ENCODE measurements around the gene MAGI1. TPM values are rescaled to one million over a fixed set of nuclear protein-coding genes. Genes with fewer than 3 reads are reported as not detected.

Gene MAGI1
- total and polyA plus RNA-seq, 2 donors (not counting 1 experiment from before 2014, with no cell fraction given): 0.10 to 0.22 TPM

- Histone ChIP-seq H3K4me1 (ENCODE audit: control insufficient read depth in 2 of 2, insufficient read depth in 2 of 2, low read length in 2 of 2) (no peaks in the 10 kb centered on the region), H3K27me3 (replicated peaks in 1 of 4; ENCODE audit: control extremely low read depth in 1 of 4, control insufficient read depth in 3 of 4, insufficient read depth in 4 of 4, low read length in 3 of 4) (no peaks in the 10 kb centered on the region), H3K27ac (ENCODE audit: low read length in 2 of 2) (no peak overlapping the region), H3K4me3 (ENCODE audit: control extremely low read depth in 1 of 5, extremely low read depth in 1 of 5, insufficient read depth in 1 of 5, low read depth in 2 of 5, low read length in 4 of 5) (no peak overlapping the region), H2AFZ (ENCODE audit: insufficient read depth, low read depth, low read length, poor library complexity, severe bottlenecking) (no peak overlapping the region), H3K79me2 (ENCODE audit: control insufficient read depth, insufficient read depth, low read length) (no peaks in the 10 kb centered on the region), H3K4me2 (replicated peaks; ENCODE audit: low read depth, low read length, poor library complexity, severe bottlenecking) (no peak overlapping the region), H3K9ac (ENCODE audit: low read length) (no peak overlapping the region), H4K20me1 (ENCODE audit: control insufficient read depth, insufficient read depth, low read length, poor library complexity, severe bottlenecking) (no peaks in the 10 kb centered on the region), H3K36me3 (replicated peaks in 1 of 2; ENCODE audit: control extremely low read depth in 1 of 2, control insufficient read depth in 1 of 2, extremely low read depth in 1 of 2, insufficient read depth in 2 of 2, low read length in 1 of 2) (no peaks in the 10 kb centered on the region), H3K9me3 (ENCODE audit: control extremely low read depth in 1 of 3, control insufficient read depth in 2 of 3, insufficient read depth in 1 of 3, low read length in 2 of 3) (no peaks in the 10 kb centered on the region)
- no peak overlapping the region for H3K27ac Mint-ChIP-seq
- H3K4me1 Mint-ChIP-seq: no peaks in the 10 kb centered on the region
- no peaks in the 10 kb centered on the region for H3K9me3 Mint-ChIP-seq (ENCODE audit: insufficient read depth)
- TF ChIP-seq, protein P1, sequence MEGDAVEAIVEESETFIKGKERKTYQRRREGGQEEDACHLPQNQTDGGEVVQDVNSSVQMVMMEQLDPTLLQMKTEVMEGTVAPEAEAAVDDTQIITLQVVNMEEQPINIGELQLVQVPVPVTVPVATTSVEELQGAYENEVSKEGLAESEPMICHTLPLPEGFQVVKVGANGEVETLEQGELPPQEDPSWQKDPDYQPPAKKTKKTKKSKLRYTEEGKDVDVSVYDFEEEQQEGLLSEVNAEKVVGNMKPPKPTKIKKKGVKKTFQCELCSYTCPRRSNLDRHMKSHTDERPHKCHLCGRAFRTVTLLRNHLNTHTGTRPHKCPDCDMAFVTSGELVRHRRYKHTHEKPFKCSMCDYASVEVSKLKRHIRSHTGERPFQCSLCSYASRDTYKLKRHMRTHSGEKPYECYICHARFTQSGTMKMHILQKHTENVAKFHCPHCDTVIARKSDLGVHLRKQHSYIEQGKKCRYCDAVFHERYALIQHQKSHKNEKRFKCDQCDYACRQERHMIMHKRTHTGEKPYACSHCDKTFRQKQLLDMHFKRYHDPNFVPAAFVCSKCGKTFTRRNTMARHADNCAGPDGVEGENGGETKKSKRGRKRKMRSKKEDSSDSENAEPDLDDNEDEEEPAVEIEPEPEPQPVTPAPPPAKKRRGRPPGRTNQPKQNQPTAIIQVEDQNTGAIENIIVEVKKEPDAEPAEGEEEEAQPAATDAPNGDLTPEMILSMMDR (IDR thresholded peaks at IDR 0.05): no peak
- no peak for TF ChIP-seq EZH2 (IDR thresholded peaks at IDR 0.05; ENCODE audit: borderline replicate concordance, insufficient read depth, low read depth, low read length, poor library complexity, severe bottlenecking)
- POLR2A ChIA-PET: no interaction called here
- ATAC-seq (ENCODE audit: low read depth): no peak
- no peak for DNase-seq
- CTCF ChIA-PET: no interaction called here
- intact Hi-C loops (cut with micrococcal nuclease): no loop called here
- H3K27me3 Mint-ChIP-seq: no peaks in the 10 kb centered on the region
- H3K4me3 Mint-ChIP-seq: no peak overlapping the region
Observed at GRCh38 chr3:65398953-65399352, 639.8 kb downstream of the MAGI1 start.

DNA sequence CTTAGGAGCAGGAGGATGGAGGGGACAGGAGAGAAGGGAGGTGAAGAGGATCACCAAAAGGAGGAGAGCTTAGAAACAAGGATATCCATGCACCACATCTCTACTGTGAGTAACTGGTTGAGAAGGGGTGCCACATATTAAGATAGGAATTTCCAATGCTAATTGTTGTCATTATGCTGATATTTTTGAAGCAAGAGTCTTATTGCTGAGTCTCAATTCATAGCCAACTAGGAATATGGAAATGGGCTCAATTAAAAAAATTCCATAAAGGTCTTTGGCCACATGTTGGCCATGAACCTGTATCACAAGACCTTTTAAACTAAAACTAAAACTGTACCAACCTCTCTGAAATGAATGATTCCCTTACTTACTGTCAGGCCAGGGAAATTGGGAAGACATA lies 642.6 kb downstream of the MAGI1 start:
- TF ChIP-seq, protein P1 (IDR thresholded peaks at IDR 0.05): no peak
- TF ChIP-seq EZH2 (IDR thresholded peaks at IDR 0.05; ENCODE audit: borderline replicate concordance, insufficient read depth, low read depth, low read length, poor library complexity, severe bottlenecking): no peak
- no peak overlapping the region for H3K27ac ChIP-seq (ENCODE audit: low read length in 2 of 2)
- CTCF ChIA-PET: no interaction called here
- H3K9me3 Mint-ChIP-seq (ENCODE audit: insufficient read depth): no peaks in the 10 kb centered on the region
- no peaks in the 10 kb centered on the region for H3K36me3 ChIP-seq (replicated peaks in 1 of 2; ENCODE audit: control extremely low read depth in 1 of 2, control insufficient read depth in 1 of 2, extremely low read depth in 1 of 2, insufficient read depth in 2 of 2, low read length in 1 of 2)
- no peaks in the 10 kb centered on the region for H3K4me1 ChIP-seq (ENCODE audit: control insufficient read depth in 2 of 2, insufficient read depth in 2 of 2, low read length in 2 of 2)
- POLR2A ChIA-PET: no interaction called here
- H3K4me3 ChIP-seq (ENCODE audit: control extremely low read depth in 1 of 5, extremely low read depth in 1 of 5, insufficient read depth in 1 of 5, low read depth in 2 of 5, low read length in 4 of 5): no peak overlapping the region
- no peak overlapping the region for H2AFZ ChIP-seq (ENCODE audit: insufficient read depth, low read depth, low read length, poor library complexity, severe bottlenecking)
- H3K27me3 ChIP-seq (replicated peaks in 1 of 4; ENCODE audit: control extremely low read depth in 1 of 4, control insufficient read depth in 3 of 4, insufficient read depth in 4 of 4, low read length in 3 of 4): no peaks in the 10 kb centered on the region
- no peak overlapping the region for H3K4me3 Mint-ChIP-seq
- no peak overlapping the region for H3K9ac ChIP-seq (ENCODE audit: low read length)
- ATAC-seq (ENCODE audit: low read depth) (no peak), DNase-seq (no peak)
- no peaks in the 10 kb centered on the region for H3K4me1 Mint-ChIP-seq
- H3K9me3 ChIP-seq (ENCODE audit: control extremely low read depth in 1 of 3, control insufficient read depth in 2 of 3, insufficient read depth in 1 of 3, low read length in 2 of 3): no peaks in the 10 kb centered on the region
- no peak overlapping the region for H3K27ac Mint-ChIP-seq
- intact Hi-C loops (cut with micrococcal nuclease): no loop called here
- no peak overlapping the region for H3K4me2 ChIP-seq (replicated peaks; ENCODE audit: low read depth, low read length, poor library complexity, severe bottlenecking)
- H4K20me1 ChIP-seq (ENCODE audit: control insufficient read depth, insufficient read depth, low read length, poor library complexity, severe bottlenecking): no peaks in the 10 kb centered on the region
- no peaks in the 10 kb centered on the region for H3K79me2 ChIP-seq (ENCODE audit: control insufficient read depth, insufficient read depth, low read length)
- H3K27me3 Mint-ChIP-seq: no peaks in the 10 kb centered on the region
